Heart left ventricle (tissue), 16 donors: Measurements from ENCODE around the gene MRPS9. TPM values are rescaled to one million over a fixed set of nuclear protein-coding genes. Genes with fewer than 3 reads are reported as not detected.

Experiments used
- ATAC-seq, 4 donors: fragments of 200-7000 bp; cut with Tn5 transposase; one replicate each; pipeline ENCODE4 v1.9.1; 2020 to 2022; ENCODE audit warnings: moderate library complexity in 4 of 4, mild to moderate bottlenecking in 3 of 4, moderate number of reproducible peaks in 1 of 4
- DNase-seq, 5 donors: peaks; one replicate each; pipeline ENCODE4 v3.0.0-alpha.2; 2020
- H3K27ac ChIP-seq, 12 donors: fragments of 200-600 bp; sonication (generic) in 4 of 12; one replicate each; pipeline versions ENCODE4 v1.5.0 to v1.8.0; 2016 to 2022; ENCODE audit warnings: mild to moderate bottlenecking in 2 of 12
- H3K27me3 ChIP-seq, 9 donors: fragments of 200-600 bp; sonication (generic) in 2 of 9; one replicate each; pipeline versions ENCODE4 v1.5.1 to v1.8.0; 2016 to 2022; ENCODE audit warnings: mild to moderate bottlenecking in 3 of 9
- H3K36me3 ChIP-seq, 9 donors: fragments of 200-600 bp; sonication (generic) in 2 of 9; one replicate each; pipeline versions ENCODE4 v1.5.0 to v1.8.0; 2018 to 2022; ENCODE audit warnings: mild to moderate bottlenecking in 2 of 9
- H3K4me1 ChIP-seq, 12 donors: fragments of 200-600 bp; sonication (generic) in 4 of 12; one replicate each; pipeline versions ENCODE4 v1.5.0 to v1.8.0; 2016 to 2022; ENCODE audit warnings: mild to moderate bottlenecking in 3 of 12
- H3K4me3 ChIP-seq, 12 donors: fragments of 200-600 bp; sonication (generic) in 4 of 12; one replicate each; pipeline versions ENCODE4 v1.5.0 to v1.8.0; 2017 to 2022; ENCODE audit warnings: mild to moderate bottlenecking in 9 of 12, moderate library complexity in 4 of 12
- H3K9me3 ChIP-seq, 12 donors: fragments of 200-600 bp; sonication (generic) in 4 of 12; one replicate each; pipeline versions ENCODE4 v1.5.0 to v1.8.0; 2016 to 2022; ENCODE audit warnings: mild to moderate bottlenecking in 1 of 12
- CTCF ChIP-seq, 12 donors: fragments of 200-600 bp; sonication (generic) in 4 of 12; IDR thresholded peaks; one replicate each; pipeline versions ENCODE4 v1.5.0 to v1.8.0; 2018 to 2022; ENCODE audit warnings: antibody characterized with exemption in 12 of 12, mild to moderate bottlenecking in 5 of 12
- POLR2A ChIP-seq, 2 donors: fragments of 450-650 bp; IDR thresholded peaks; one replicate each; pipeline ENCODE4 v1.6.1; 2017; ENCODE audit warnings: antibody characterized with exemption in 2 of 2, mild to moderate bottlenecking in 2 of 2, moderate library complexity in 2 of 2
- whole genome bisulfite sequencing, 4 donors: extraction: QIAGEN DNeasy Blood & Tissue Kit in 2 of 4; methylation state at CpG; one replicate each; pipeline versions ENCODE4 v1.1.5 to v1.1.7; 2013 to 2018; 5-methylcytosine and 5-hydroxymethylcytosine counted together
- intact Hi-C, 10 donors: fragments of 100-400 bp; cut with DNase I; formaldehyde crosslinking; loops; one replicate each; pipeline versions ENCODE4 v1.11.1 to v1.14.2; 2022
- polyA plus RNA-seq, 2 donors: library from polyadenylated mRNA; stranded (reverse); fragments of 200-250 nt; gene quantifications; one replicate each; pipeline ENCODE4 v1.2.3, GENCODE V29; 2013
- total RNA-seq, 9 donors: library from RNA; depleted of rRNA in 2 of 9; stranded (reverse); fragments of >200 nt in 2 of 9; fragmentation: NEBNext Ultra II Directional in 3 of 9; extraction: Animal tissue kit (Norgen Biotek cat#: 25700) in 3 of 9; gene quantifications; one replicate each; pipeline versions ENCODE4 v1.1.0 to v1.2.4, GENCODE V29; 2016 to 2023
- donor health status: ischemic (EF 13 %, LVEDD 7.1; RV severe dilation, severe dysfunction).
- donor health status: healthy with polysubstance abuse.
- donor health status: DM: no; HTN: yes; CAD: no.
- donor health status: DM: no; HTN: no; CAD: no.
- donor health status: ischemic (EF 25% LVEDD 6.9; RV normal size, moderate dysfunction).
- donor health status: ischemic (EF 25% LVEDD 5.7; RV mildly dilated, moderate dysfunction).
- donor health status: healthy.
- donor health status: DM: yes; HTN: yes; CAD: no.
- donor health status: ischemic (EF 35%, LVEDD 5.7; RV mildly dilated, moderate dysfunction).
- donor health status: nonischemic (EF 11% LVEDD 7.7; RV severe dilation, severe dysfunction).
- donor health status: DM: yes; HTN: yes; CAD: no.
- donor health status: PGD.
- donor health status: ischemic (EF 29% LVEDD 5.4; RV normal size, mild dysfunction).
- donor health status: nonischemic (EF 23%, LVEDD 6.1; RV moderate dilation, normal function).

MRPS9 gene
- total and polyA plus RNA-seq, 11 donors, result 37.6 to 92.8 (median 63.9) TPM

- WGBS, 4 donors, result 94 to 98% (median 97%) methylated on average over 3 of the region's 3 CpGs
- Histone ChIP-seq H3K9me3 (no peaks in the 10 kb centered on the region), H3K4me1 (peaks cover 0 to 17% (median 3%) of the 10 kb centered on the region in 12 donors), H3K36me3 (peaks cover 0 to 30% (median 6%) of the 10 kb centered on the region in 9 donors), H3K27me3 (no peaks in the 10 kb centered on the region), H3K27ac (no peak overlapping the region), H3K4me3 (no peak overlapping the region)
- no peak for TF ChIP-seq CTCF (IDR thresholded peaks at IDR 0.05)
- TF ChIP-seq POLR2A (IDR thresholded peaks at IDR 0.05), result no peak
- DNase-seq (no peak), ATAC-seq (no peak)
- intact Hi-C loops, result no loop called here
Observed at GRCh38 chr2:105076121-105076520, 38.3 kb downstream of the MRPS9 start.

GRCh38 chr2:105078906-105079495 is 41.1 kb downstream of the MRPS9 start:
- DNase-seq (no peak), ATAC-seq (no peak)
- Histone ChIP-seq H3K4me1 (peaks cover 0 to 19% (median 3%) of the 10 kb centered on the region in 12 donors), H3K9me3 (no peaks in the 10 kb centered on the region), H3K27ac (no peak overlapping the region), H3K27me3 (no peaks in the 10 kb centered on the region), H3K36me3 (peaks cover 0 to 15% (median 3%) of the 10 kb centered on the region in 9 donors), H3K4me3 (no peak overlapping the region)
- no peak for TF ChIP-seq POLR2A (IDR thresholded peaks at IDR 0.05)
- no peak for TF ChIP-seq CTCF (IDR thresholded peaks at IDR 0.05)
- intact Hi-C loops, result no loop called here
- WGBS, 4 donors, result 83 to 89% (median 84%) methylated on average over 10 of the region's 10 CpGs

- Histone ChIP-seq H3K36me3 (peaks cover 0 to 15% (median 2%) of the 10 kb centered on the region in 9 donors), H3K4me1 (peaks cover 0 to 19% (median 3%) of the 10 kb centered on the region in 12 donors), H3K27ac (no peak overlapping the region), H3K4me3 (no peak overlapping the region), H3K27me3 (no peaks in the 10 kb centered on the region), H3K9me3 (no peaks in the 10 kb centered on the region)
- no peak for ATAC-seq
- TF ChIP-seq CTCF (IDR thresholded peaks at IDR 0.05) (no peak), POLR2A (IDR thresholded peaks at IDR 0.05) (no peak)
- intact Hi-C loops, result no loop called here
- no peak for DNase-seq
Observed at GRCh38 chr2:105080461-105080860, 42.6 kb downstream of the MRPS9 start.

- Histone ChIP-seq H3K36me3 (peaks cover 0 to 13% (median 2%) of the 10 kb centered on the region in 9 donors), H3K9me3 (no peaks in the 10 kb centered on the region), H3K27ac (no peak overlapping the region), H3K27me3 (no peaks in the 10 kb centered on the region), H3K4me1 (peaks cover 0 to 19% (median 3%) of the 10 kb centered on the region in 12 donors), H3K4me3 (no peak overlapping the region)
- intact Hi-C loops, result no loop called here
- ATAC-seq (peak in 1 of 4 donors; percentile 38), DNase-seq (peak in 1 of 5 donors; percentile 23)
- 64 to 76% (median 73%) methylated on average over 20 of the region's 20 CpGs for WGBS, 4 donors
- TF ChIP-seq CTCF (IDR thresholded peaks at IDR 0.05) (no peak), POLR2A (IDR thresholded peaks at IDR 0.05) (no peak)
Observed at GRCh38 chr2:105081006-105081601, 43.2 kb downstream of the MRPS9 start.
